ENCODE measurements around the gene TMEM91.

The TMEM91 gene

GRCh38 chr19:41420101-41420880, 44.0 kb downstream of the TMEM91 start:
- TF ChIP-seq, protein P1, sequence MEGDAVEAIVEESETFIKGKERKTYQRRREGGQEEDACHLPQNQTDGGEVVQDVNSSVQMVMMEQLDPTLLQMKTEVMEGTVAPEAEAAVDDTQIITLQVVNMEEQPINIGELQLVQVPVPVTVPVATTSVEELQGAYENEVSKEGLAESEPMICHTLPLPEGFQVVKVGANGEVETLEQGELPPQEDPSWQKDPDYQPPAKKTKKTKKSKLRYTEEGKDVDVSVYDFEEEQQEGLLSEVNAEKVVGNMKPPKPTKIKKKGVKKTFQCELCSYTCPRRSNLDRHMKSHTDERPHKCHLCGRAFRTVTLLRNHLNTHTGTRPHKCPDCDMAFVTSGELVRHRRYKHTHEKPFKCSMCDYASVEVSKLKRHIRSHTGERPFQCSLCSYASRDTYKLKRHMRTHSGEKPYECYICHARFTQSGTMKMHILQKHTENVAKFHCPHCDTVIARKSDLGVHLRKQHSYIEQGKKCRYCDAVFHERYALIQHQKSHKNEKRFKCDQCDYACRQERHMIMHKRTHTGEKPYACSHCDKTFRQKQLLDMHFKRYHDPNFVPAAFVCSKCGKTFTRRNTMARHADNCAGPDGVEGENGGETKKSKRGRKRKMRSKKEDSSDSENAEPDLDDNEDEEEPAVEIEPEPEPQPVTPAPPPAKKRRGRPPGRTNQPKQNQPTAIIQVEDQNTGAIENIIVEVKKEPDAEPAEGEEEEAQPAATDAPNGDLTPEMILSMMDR (IDR thresholded peaks at IDR 0.05; ENCODE audit: borderline replicate concordance, insufficient read depth, low read depth, low read length) = no peak
- H3K4me3 ChIP-seq (ENCODE audit: low read depth, low read length) = no peak overlapping the region

GRCh38 chr19:41421314-41421713, 45.0 kb downstream of the TMEM91 start:
- TF ChIP-seq, protein P1 (IDR thresholded peaks at IDR 0.05; ENCODE audit: borderline replicate concordance, insufficient read depth, low read depth, low read length) = no peak

DNA sequence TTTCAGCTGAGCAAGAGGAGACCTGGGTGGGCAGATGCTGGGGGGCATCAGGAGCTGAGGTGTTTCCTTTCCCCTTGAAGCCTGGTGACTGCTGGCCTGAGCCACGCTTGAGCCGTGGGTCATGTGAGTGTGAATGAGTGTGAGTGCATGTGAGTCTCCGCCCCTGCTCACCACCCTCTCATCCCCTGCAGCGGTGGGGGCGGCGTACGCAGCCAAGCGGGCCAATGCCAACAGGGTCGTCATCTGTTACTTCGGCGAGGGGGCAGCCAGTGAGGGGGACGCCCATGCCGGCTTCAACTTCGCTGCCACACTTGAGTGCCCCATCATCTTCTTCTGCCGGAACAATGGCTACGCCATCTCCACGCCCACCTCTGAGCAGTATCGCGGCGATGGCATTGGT, 45.6 kb downstream of the TMEM91 start:
- no peak overlapping the region for H3K4me3 ChIP-seq (ENCODE audit: low read depth, low read length)
- TF ChIP-seq, protein P1 (IDR thresholded peaks at IDR 0.05; ENCODE audit: borderline replicate concordance, insufficient read depth, low read depth, low read length) = no peak

More at GRCh38 chr19:41421314-41421713, 45.0 kb downstream of the TMEM91 start:
- H3K4me3 ChIP-seq (ENCODE audit: low read depth, low read length) = no peak overlapping the region

- H3K4me3 ChIP-seq (ENCODE audit: low read depth, low read length) = no peak overlapping the region
- TF ChIP-seq, protein P1 (IDR thresholded peaks at IDR 0.05; ENCODE audit: borderline replicate concordance, insufficient read depth, low read depth, low read length) = no peak
These were observed 46.1 kb downstream of the TMEM91 start for GRCh38 chr19:41422456-41422855.

DNA sequence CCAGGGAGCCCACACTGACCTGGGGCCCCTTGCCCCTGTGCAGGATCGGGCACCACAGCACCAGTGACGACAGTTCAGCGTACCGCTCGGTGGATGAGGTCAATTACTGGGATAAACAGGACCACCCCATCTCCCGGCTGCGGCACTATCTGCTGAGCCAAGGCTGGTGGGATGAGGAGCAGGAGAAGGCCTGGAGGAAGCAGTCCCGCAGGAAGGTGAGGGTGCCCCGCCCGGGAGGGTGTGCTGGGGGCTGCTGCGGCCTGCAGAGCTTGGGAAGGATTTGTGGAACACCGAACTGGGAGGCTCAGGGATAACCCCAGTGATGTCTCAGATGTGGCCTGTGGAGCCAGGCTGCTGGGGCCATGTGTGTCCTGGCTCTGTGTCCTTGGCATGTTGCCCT, 46.6 kb downstream of the TMEM91 start:
- TF ChIP-seq, protein P1 (IDR thresholded peaks at IDR 0.05; ENCODE audit: borderline replicate concordance, insufficient read depth, low read depth, low read length) = no peak
- no peak overlapping the region for H3K4me3 ChIP-seq (ENCODE audit: low read depth, low read length)

DNA sequence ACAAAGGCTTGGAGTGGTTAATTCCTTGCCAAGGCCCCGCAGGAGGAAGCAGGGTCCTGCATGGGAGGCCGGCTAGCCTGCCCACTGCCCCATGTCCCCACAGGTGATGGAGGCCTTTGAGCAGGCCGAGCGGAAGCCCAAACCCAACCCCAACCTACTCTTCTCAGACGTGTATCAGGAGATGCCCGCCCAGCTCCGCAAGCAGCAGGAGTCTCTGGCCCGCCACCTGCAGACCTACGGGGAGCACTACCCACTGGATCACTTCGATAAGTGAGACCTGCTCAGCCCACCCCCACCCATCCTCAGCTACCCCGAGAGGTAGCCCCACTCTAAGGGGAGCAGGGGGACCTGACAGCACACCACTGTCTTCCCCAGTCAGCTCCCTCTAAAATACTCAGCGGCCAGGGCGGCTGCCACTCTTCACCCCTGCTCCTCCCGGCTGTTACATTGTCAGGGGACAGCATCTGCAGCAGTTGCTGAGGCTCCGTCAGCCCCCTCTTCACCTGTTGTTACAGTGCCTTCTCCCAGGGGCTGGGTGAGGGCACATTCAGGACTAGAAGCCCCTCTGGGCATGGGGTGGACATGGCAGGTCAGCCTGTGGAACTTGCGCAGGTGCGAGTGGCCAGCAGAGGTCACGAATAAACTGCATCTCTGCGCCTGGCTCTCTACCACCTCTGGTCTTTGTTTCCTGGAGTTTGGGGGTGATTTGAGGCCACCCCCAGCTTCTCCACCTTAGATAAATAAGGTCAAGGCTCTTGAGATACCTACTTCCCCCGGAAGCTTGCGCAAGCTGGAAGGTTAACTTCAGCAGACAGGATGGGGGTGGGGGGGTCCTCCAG, 48.2 kb downstream of the TMEM91 start:
- TF ChIP-seq, protein P1 (IDR thresholded peaks at IDR 0.05; ENCODE audit: borderline replicate concordance, insufficient read depth, low read depth, low read length) = no peak
- H3K4me3 ChIP-seq (ENCODE audit: low read depth, low read length) = no peak overlapping the region

Data from GM12875 (cell line).